Measurements from ENCODE around the gene TRIM34. TPM values are rescaled to one million over a fixed set of nuclear protein-coding genes. Genes with fewer than 3 reads are reported as not detected.
A peak's percentile ranks its signal among the peaks of the same experiment; 100 is the strongest.

TRIM34 gene
- polyA plus RNA-seq, 2 of the 4 experiments (the other 2 are of a cell fraction): 6.8 to 15.2 TPM

DNA sequence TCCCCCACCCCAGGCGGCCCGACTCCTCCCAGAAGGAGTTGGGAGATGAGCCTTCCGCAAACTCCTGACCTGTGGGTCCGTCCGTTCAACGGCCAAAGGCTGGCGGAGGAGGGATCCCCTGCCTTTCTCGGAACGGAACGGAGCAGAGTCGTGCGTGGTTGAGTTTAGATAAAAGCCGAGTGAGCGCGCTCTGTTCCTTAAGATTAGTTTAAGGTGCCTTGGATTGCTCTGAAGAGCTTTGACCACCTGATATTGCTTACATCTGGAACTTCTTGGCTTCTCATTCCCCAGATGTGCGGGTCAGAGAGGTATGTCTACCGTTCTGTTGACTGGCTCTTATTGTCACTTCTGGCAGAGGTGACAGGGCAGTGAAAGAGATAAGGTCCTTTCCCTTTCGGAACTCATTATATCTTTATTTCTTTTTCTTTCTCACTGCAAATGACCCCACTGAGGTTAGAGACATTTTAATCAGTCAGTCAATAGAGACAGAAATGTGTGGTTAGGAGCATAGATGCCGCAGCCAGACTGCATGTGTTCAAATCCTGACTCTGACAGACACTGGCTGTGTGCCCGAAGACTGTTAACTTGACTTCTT is 28.1 kb upstream of the TRIM34 start, which contains the start of gene TRIM6 (continued):
- TF ChIP-seq HOXA7 (CRISPR knock-in tag; IDR thresholded peaks at IDR 0.05) (no peak), FOSL2 (IDR thresholded peaks at IDR 0.05) (no peak), FOSL2 (CRISPR knock-in tag; IDR thresholded peaks at IDR 0.05) (no peak), NFE2L2 (conservative IDR thresholded peaks at IDR 0.05; ENCODE audit: low read length) (no peak), TP53 (CRISPR knock-in tag; IDR thresholded peaks at IDR 0.05) (no peak), CHD4 (IDR thresholded peaks at IDR 0.05; ENCODE audit: borderline replicate concordance) (no peak), ZSCAN20 (CRISPR knock-in tag; IDR thresholded peaks at IDR 0.05) (no peak), HOXB5 (CRISPR knock-in tag; IDR thresholded peaks at IDR 0.05) (no peak), JUN (IDR thresholded peaks at IDR 0.05) (peak in 1 of 2 experiments; percentile 41; a peak in 2 of 5 replicates), POLR2A (IDR thresholded peaks at IDR 0.05; ENCODE audit: low read length) (peak; percentile 85), PHF8 (IDR thresholded peaks at IDR 0.05; ENCODE audit: borderline replicate concordance, low read depth) (peak; percentile 26; the same call in 1 of the 2 replicates), CBX8 (IDR thresholded peaks at IDR 0.05) (no peak)
- TF ChIP-seq, protein P1, sequence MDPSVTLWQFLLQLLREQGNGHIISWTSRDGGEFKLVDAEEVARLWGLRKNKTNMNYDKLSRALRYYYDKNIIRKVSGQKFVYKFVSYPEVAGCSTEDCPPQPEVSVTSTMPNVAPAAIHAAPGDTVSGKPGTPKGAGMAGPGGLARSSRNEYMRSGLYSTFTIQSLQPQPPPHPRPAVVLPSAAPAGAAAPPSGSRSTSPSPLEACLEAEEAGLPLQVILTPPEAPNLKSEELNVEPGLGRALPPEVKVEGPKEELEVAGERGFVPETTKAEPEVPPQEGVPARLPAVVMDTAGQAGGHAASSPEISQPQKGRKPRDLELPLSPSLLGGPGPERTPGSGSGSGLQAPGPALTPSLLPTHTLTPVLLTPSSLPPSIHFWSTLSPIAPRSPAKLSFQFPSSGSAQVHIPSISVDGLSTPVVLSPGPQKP (IDR thresholded peaks at IDR 0.05; ENCODE audit: low read depth, low read length): no peak
- TF ChIP-seq, protein P2, sequence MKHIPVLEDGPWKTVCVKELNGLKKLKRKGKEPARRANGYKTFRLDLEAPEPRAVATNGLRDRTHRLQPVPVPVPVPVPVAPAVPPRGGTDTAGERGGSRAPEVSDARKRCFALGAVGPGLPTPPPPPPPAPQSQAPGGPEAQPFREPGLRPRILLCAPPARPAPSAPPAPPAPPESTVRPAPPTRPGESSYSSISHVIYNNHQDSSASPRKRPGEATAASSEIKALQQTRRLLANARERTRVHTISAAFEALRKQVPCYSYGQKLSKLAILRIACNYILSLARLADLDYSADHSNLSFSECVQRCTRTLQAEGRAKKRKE (CRISPR knock-in tag; IDR thresholded peaks at IDR 0.05; ENCODE audit: low read depth): no peak

DNA sequence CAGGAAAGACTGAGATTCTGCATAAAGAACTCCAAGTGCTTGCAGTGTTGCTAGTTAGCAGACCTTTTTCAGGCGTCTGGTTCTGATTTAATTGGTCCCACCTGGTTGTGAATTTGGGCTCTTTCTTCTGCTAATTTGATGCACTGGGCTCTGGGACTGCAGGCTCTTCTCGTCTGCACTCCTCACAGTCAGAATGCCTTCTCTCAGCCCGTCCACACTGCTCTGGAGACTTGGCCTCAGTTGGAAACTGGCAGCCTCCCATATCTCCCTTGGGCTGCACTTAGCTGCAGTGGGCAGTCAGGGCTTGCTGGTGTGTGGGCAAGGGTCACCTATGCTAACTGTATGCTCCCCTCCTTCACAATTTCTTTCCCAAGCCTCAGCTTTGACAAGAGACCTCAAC is 26.8 kb upstream of the TRIM34 start:
- TF ChIP-seq RFX5 (IDR thresholded peaks at IDR 0.05) (no peak), SMC3 (IDR thresholded peaks at IDR 0.05) (no peak), SREBF2 (IDR thresholded peaks at IDR 0.05) (no peak), FOXS1 (CRISPR knock-in tag; IDR thresholded peaks at IDR 0.05) (no peak), ZFP36 (IDR thresholded peaks at IDR 0.05; ENCODE audit: borderline replicate concordance, partially characterized antibody) (no peak), ZC3H11A (IDR thresholded peaks at IDR 0.05) (no peak), TP53 (CRISPR knock-in tag; IDR thresholded peaks at IDR 0.05) (no peak), FOSB (CRISPR knock-in tag; IDR thresholded peaks at IDR 0.05) (no peak), NR3C1 (IDR thresholded peaks at IDR 0.05) (no peak), ESRRA (IDR thresholded peaks at IDR 0.05; ENCODE audit: borderline replicate concordance, low read length) (no peak), KDM5A (IDR thresholded peaks at IDR 0.05) (no peak), BHLHE40 (IDR thresholded peaks at IDR 0.05; ENCODE audit: low read depth, low read length) (no peak), ZNF302 (CRISPR knock-in tag; IDR thresholded peaks at IDR 0.05) (no peak), HEYL (CRISPR knock-in tag; IDR thresholded peaks at IDR 0.05) (no peak)
- TF ChIP-seq, protein P3, sequence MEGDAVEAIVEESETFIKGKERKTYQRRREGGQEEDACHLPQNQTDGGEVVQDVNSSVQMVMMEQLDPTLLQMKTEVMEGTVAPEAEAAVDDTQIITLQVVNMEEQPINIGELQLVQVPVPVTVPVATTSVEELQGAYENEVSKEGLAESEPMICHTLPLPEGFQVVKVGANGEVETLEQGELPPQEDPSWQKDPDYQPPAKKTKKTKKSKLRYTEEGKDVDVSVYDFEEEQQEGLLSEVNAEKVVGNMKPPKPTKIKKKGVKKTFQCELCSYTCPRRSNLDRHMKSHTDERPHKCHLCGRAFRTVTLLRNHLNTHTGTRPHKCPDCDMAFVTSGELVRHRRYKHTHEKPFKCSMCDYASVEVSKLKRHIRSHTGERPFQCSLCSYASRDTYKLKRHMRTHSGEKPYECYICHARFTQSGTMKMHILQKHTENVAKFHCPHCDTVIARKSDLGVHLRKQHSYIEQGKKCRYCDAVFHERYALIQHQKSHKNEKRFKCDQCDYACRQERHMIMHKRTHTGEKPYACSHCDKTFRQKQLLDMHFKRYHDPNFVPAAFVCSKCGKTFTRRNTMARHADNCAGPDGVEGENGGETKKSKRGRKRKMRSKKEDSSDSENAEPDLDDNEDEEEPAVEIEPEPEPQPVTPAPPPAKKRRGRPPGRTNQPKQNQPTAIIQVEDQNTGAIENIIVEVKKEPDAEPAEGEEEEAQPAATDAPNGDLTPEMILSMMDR (IDR thresholded peaks at IDR 0.05): no peak
- TF ChIP-seq, protein P4, sequence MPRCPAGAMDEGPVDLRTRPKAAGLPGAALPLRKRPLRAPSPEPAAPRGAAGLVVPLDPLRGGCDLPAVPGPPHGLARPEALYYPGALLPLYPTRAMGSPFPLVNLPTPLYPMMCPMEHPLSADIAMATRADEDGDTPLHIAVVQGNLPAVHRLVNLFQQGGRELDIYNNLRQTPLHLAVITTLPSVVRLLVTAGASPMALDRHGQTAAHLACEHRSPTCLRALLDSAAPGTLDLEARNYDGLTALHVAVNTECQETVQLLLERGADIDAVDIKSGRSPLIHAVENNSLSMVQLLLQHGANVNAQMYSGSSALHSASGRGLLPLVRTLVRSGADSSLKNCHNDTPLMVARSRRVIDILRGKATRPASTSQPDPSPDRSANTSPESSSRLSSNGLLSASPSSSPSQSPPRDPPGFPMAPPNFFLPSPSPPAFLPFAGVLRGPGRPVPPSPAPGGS (IDR thresholded peaks at IDR 0.05): no peak
- TF ChIP-seq, protein P1 (IDR thresholded peaks at IDR 0.05; ENCODE audit: low read depth, low read length): no peak
- TF ChIP-seq, protein P5, sequence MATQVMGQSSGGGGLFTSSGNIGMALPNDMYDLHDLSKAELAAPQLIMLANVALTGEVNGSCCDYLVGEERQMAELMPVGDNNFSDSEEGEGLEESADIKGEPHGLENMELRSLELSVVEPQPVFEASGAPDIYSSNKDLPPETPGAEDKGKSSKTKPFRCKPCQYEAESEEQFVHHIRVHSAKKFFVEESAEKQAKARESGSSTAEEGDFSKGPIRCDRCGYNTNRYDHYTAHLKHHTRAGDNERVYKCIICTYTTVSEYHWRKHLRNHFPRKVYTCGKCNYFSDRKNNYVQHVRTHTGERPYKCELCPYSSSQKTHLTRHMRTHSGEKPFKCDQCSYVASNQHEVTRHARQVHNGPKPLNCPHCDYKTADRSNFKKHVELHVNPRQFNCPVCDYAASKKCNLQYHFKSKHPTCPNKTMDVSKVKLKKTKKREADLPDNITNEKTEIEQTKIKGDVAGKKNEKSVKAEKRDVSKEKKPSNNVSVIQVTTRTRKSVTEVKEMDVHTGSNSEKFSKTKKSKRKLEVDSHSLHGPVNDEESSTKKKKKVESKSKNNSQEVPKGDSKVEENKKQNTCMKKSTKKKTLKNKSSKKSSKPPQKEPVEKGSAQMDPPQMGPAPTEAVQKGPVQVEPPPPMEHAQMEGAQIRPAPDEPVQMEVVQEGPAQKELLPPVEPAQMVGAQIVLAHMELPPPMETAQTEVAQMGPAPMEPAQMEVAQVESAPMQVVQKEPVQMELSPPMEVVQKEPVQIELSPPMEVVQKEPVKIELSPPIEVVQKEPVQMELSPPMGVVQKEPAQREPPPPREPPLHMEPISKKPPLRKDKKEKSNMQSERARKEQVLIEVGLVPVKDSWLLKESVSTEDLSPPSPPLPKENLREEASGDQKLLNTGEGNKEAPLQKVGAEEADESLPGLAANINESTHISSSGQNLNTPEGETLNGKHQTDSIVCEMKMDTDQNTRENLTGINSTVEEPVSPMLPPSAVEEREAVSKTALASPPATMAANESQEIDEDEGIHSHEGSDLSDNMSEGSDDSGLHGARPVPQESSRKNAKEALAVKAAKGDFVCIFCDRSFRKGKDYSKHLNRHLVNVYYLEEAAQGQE (IDR thresholded peaks at IDR 0.05): no peak
- H3K4me2 ChIP-seq: peak overlapping the region; percentile 95
- H3K4me1 ChIP-seq: peaks cover 49% of the 10 kb centered on the region
- peak overlapping the region; percentile 72 for H3K4me3 ChIP-seq
- ChIA-PET CTCF (interaction anchor here (1.3 to 7.4 kb wide), 4 partner anchors 22 to 115 kb away, joined by 4 to 50 read pairs (median 26); partner anchors contain the start of gene TRIM5), POLR2A (no interaction called here)
- ATAC-seq: no peak
- WGBS (ENCODE audit: missing lambda C conversion rate): 5% methylated on average over 3 of the region's 3 CpGs
- no peak for DNase-seq (ENCODE audit: low read depth in 1 of 2, low spot score in 1 of 2)
- no peak for FAIRE-seq
- H3K9me3 ChIP-seq: no peaks in the 10 kb centered on the region
- peak overlapping the region; percentile 84 to 92 for H3K27ac ChIP-seq
